ENCODE results near the gene BNC2.

Gene BNC2

GRCh38 chr9:16768816-16769215 is 101.7 kb downstream of the BNC2 start:
- TF ChIP-seq EP300 (IDR thresholded peaks at IDR 0.05; ENCODE audit: borderline replicate concordance) (no peak), CREB1 (IDR thresholded peaks at IDR 0.05; ENCODE audit: low read depth) (no peak), TEAD4 (IDR thresholded peaks at IDR 0.05) (no peak)

- no peak for TF ChIP-seq CREB1 (IDR thresholded peaks at IDR 0.05; ENCODE audit: low read depth)
- TF ChIP-seq RAD21 (IDR thresholded peaks at IDR 0.05; ENCODE audit: low read depth): no peak
- no peak for TF ChIP-seq TCF12 (IDR thresholded peaks at IDR 0.05; ENCODE audit: low read depth)
- TF ChIP-seq EGR1 (IDR thresholded peaks at IDR 0.05): no peak
- no peak for TF ChIP-seq FOXM1 (IDR thresholded peaks at IDR 0.05; ENCODE audit: borderline replicate concordance, low read depth)
- no peak for TF ChIP-seq CEBPB (IDR thresholded peaks at IDR 0.05)
- no peak for TF ChIP-seq YY1 (IDR thresholded peaks at IDR 0.05; ENCODE audit: low read depth)
- TF ChIP-seq REST (IDR thresholded peaks at IDR 0.05; ENCODE audit: low read depth): no peak
- TF ChIP-seq TAF1 (IDR thresholded peaks at IDR 0.05; ENCODE audit: low read depth): no peak
- no peak for TF ChIP-seq EP300 (IDR thresholded peaks at IDR 0.05; ENCODE audit: borderline replicate concordance)
- no peak for TF ChIP-seq MAX (IDR thresholded peaks at IDR 0.05)
- no peak for TF ChIP-seq TEAD4 (IDR thresholded peaks at IDR 0.05)
- TF ChIP-seq USF1 (IDR thresholded peaks at IDR 0.05): no peak
- no peak for TF ChIP-seq NFIC (IDR thresholded peaks at IDR 0.05)
These were observed 103.1 kb downstream of the BNC2 start for GRCh38 chr9:16767366-16767765.

- no peak for TF ChIP-seq MAX (IDR thresholded peaks at IDR 0.05)
- TF ChIP-seq TEAD4 (IDR thresholded peaks at IDR 0.05): no peak
- TF ChIP-seq TCF12 (IDR thresholded peaks at IDR 0.05; ENCODE audit: low read depth): no peak
These were observed 106.5 kb downstream of the BNC2 start for GRCh38 chr9:16763946-16764345.

GRCh38 chr9:16755467-16756160 is 114.9 kb downstream of the BNC2 start:
- no peak for TF ChIP-seq ZBTB7A (IDR thresholded peaks at IDR 0.05; ENCODE audit: low read depth)
- no peak for TF ChIP-seq USF1 (IDR thresholded peaks at IDR 0.05)
- TF ChIP-seq CREB1 (IDR thresholded peaks at IDR 0.05; ENCODE audit: low read depth): no peak
- TF ChIP-seq FOXM1 (IDR thresholded peaks at IDR 0.05; ENCODE audit: borderline replicate concordance, low read depth): no peak
- no peak for TF ChIP-seq NFIC (IDR thresholded peaks at IDR 0.05)
- no peak for TF ChIP-seq CEBPB (IDR thresholded peaks at IDR 0.05)
- TF ChIP-seq RAD21 (IDR thresholded peaks at IDR 0.05; ENCODE audit: low read depth): no peak
- TF ChIP-seq REST (IDR thresholded peaks at IDR 0.05; ENCODE audit: low read depth): no peak
- TF ChIP-seq EP300 (IDR thresholded peaks at IDR 0.05; ENCODE audit: borderline replicate concordance): no peak
- TF ChIP-seq TCF12 (IDR thresholded peaks at IDR 0.05; ENCODE audit: low read depth): no peak
- no peak for TF ChIP-seq EGR1 (IDR thresholded peaks at IDR 0.05)
- no peak for TF ChIP-seq YY1 (IDR thresholded peaks at IDR 0.05; ENCODE audit: low read depth)
- TF ChIP-seq MAX (IDR thresholded peaks at IDR 0.05): no peak

GRCh38 chr9:16754662-16755061 is 115.8 kb downstream of the BNC2 start:
- TF ChIP-seq CEBPB (IDR thresholded peaks at IDR 0.05) (no peak), EP300 (IDR thresholded peaks at IDR 0.05; ENCODE audit: borderline replicate concordance) (no peak), FOXM1 (IDR thresholded peaks at IDR 0.05; ENCODE audit: borderline replicate concordance, low read depth) (no peak), USF1 (IDR thresholded peaks at IDR 0.05) (no peak)

GRCh38 chr9:16753256-16753655 is 117.2 kb downstream of the BNC2 start:
- TF ChIP-seq RAD21 (IDR thresholded peaks at IDR 0.05; ENCODE audit: low read depth) (no peak), YY1 (IDR thresholded peaks at IDR 0.05; ENCODE audit: low read depth) (no peak), EP300 (IDR thresholded peaks at IDR 0.05; ENCODE audit: borderline replicate concordance) (no peak), FOXM1 (IDR thresholded peaks at IDR 0.05; ENCODE audit: borderline replicate concordance, low read depth) (no peak), USF1 (IDR thresholded peaks at IDR 0.05) (no peak), TCF12 (IDR thresholded peaks at IDR 0.05; ENCODE audit: low read depth) (no peak), ZBTB7A (IDR thresholded peaks at IDR 0.05; ENCODE audit: low read depth) (no peak), NFIC (IDR thresholded peaks at IDR 0.05) (no peak), CEBPB (IDR thresholded peaks at IDR 0.05) (no peak), EGR1 (IDR thresholded peaks at IDR 0.05) (no peak), MAX (IDR thresholded peaks at IDR 0.05) (no peak), TAF1 (IDR thresholded peaks at IDR 0.05; ENCODE audit: low read depth) (no peak), TEAD4 (IDR thresholded peaks at IDR 0.05) (no peak), REST (IDR thresholded peaks at IDR 0.05; ENCODE audit: low read depth) (no peak), CREB1 (IDR thresholded peaks at IDR 0.05; ENCODE audit: low read depth) (no peak)

All from Ishikawa (cell line).